ENCODE results near the gene ATG101. TPM values are rescaled to one million over a fixed set of nuclear protein-coding genes. Genes with fewer than 3 reads are reported as not detected.

The ATG101 gene
- total RNA-seq, 4 donors from 2014 or later: 23.3 to 49.4 (median 37.3) TPM

- no peaks in the 10 kb centered on the region for H3K36me3 ChIP-seq
- peaks cover 0 to 24% of the 10 kb centered on the region in 2 donors for H3K4me1 ChIP-seq
- no peak for ATAC-seq
- DNase-seq: no peak
- in situ Hi-C loops (cut with MboI; ENCODE audit: low sequenced_read_pairs in 4 of 4): no loop called here
- no peaks in the 10 kb centered on the region for H3K9me3 ChIP-seq
- no peaks in the 10 kb centered on the region for H3K27me3 ChIP-seq
- no peak overlapping the region for H3K27ac ChIP-seq
- intact Hi-C loops (cut with DNase I; ENCODE audit: low total_unique reads): loop anchor here (1.0 to 5.0 kb wide), 3 partner anchors 35 to 120 kb away; no protein-coding TSS in a partner anchor
- TF ChIP-seq CTCF (IDR thresholded peaks at IDR 0.05 in 4 of 5, conservative IDR thresholded peaks at IDR 0.05 in 1 of 5) (no peak), POLR2A (IDR thresholded peaks at IDR 0.05) (no peak)
- no peak overlapping the region for H3K4me3 ChIP-seq
These were observed 52.7 kb downstream of the ATG101 start for GRCh38 chr12:52122540-52122871.

GRCh38 chr12:52122904-52123303 lies 53.1 kb downstream of the ATG101 start:
- ATAC-seq (no peak), DNase-seq (no peak)
- Histone ChIP-seq H3K4me3 (no peak overlapping the region), H3K4me1 (peaks cover 0 to 26% of the 10 kb centered on the region in 2 donors), H3K36me3 (no peaks in the 10 kb centered on the region), H3K27me3 (no peaks in the 10 kb centered on the region), H3K9me3 (no peaks in the 10 kb centered on the region), H3K27ac (no peak overlapping the region)
- TF ChIP-seq CTCF (IDR thresholded peaks at IDR 0.05 in 4 of 5, conservative IDR thresholded peaks at IDR 0.05 in 1 of 5) (no peak), POLR2A (IDR thresholded peaks at IDR 0.05) (no peak)
- in situ Hi-C loops (cut with MboI; ENCODE audit: low sequenced_read_pairs in 4 of 4) (no loop called here), intact Hi-C loops (cut with DNase I; ENCODE audit: low total_unique reads) (loop anchor here (1.0 to 5.0 kb wide), 3 partner anchors 36 to 121 kb away; no protein-coding TSS in a partner anchor)

GRCh38 chr12:52123487-52124186 lies 53.9 kb downstream of the ATG101 start:
- no peak overlapping the region for H3K27ac ChIP-seq
- peaks cover 0 to 30% of the 10 kb centered on the region in 2 donors for H3K4me1 ChIP-seq
- intact Hi-C loops (cut with DNase I; ENCODE audit: low total_unique reads): loop anchor here (5.0 kb wide), 2 partner anchors 36 to 121 kb away; no protein-coding TSS in a partner anchor
- H3K9me3 ChIP-seq: no peaks in the 10 kb centered on the region
- no peaks in the 10 kb centered on the region for H3K36me3 ChIP-seq
- ATAC-seq (no peak), DNase-seq (no peak)
- TF ChIP-seq CTCF (IDR thresholded peaks at IDR 0.05 in 4 of 5, conservative IDR thresholded peaks at IDR 0.05 in 1 of 5) (no peak), POLR2A (IDR thresholded peaks at IDR 0.05) (no peak)
- H3K4me3 ChIP-seq: no peak overlapping the region
- no peaks in the 10 kb centered on the region for H3K27me3 ChIP-seq
- in situ Hi-C loops (cut with MboI; ENCODE audit: low sequenced_read_pairs in 4 of 4): no loop called here

- Histone ChIP-seq H3K27me3 (no peaks in the 10 kb centered on the region), H3K9me3 (no peaks in the 10 kb centered on the region), H3K4me1 (peaks cover 0 to 32% of the 10 kb centered on the region in 2 donors), H3K36me3 (no peaks in the 10 kb centered on the region), H3K4me3 (no peak overlapping the region), H3K27ac (peak overlapping the region; percentile 74 to 82 (median 78))
- ATAC-seq: no peak
- intact Hi-C loops (cut with DNase I; ENCODE audit: low total_unique reads): no loop called here
- no peak for DNase-seq
- in situ Hi-C loops (cut with MboI; ENCODE audit: low sequenced_read_pairs in 4 of 4): no loop called here
- no peak for TF ChIP-seq POLR2A (IDR thresholded peaks at IDR 0.05)
- no peak for TF ChIP-seq CTCF (IDR thresholded peaks at IDR 0.05 in 4 of 5, conservative IDR thresholded peaks at IDR 0.05 in 1 of 5)
These were observed 55.7 kb downstream of the ATG101 start for GRCh38 chr12:52125476-52125900.
